Coronary artery (tissue), 2 donors: ENCODE data around the gene NUMBL.
A peak's percentile ranks its signal among the peaks of the same experiment; 100 is the strongest.

Experiments
- DNase-seq: peaks from one replicate; pipeline ENCODE4 v3.0.0-alpha.2; 2017; ENCODE audit warnings: low spot score
- H3K27ac ChIP-seq, 2 donors: fragments of 200-600 bp; sonication (generic); one replicate each; pipeline ENCODE4 v1.5.1; 2016 to 2019
- H3K4me3 ChIP-seq: fragments of 200-600 bp; sonication (generic); 2 replicates; pipeline ENCODE4 v1.5.1; 2016; ENCODE audit warnings: mild to moderate bottlenecking, moderate library complexity
- CTCF ChIP-seq: fragments of 200-600 bp; sonication (generic); IDR thresholded peaks from one replicate; pipeline ENCODE4 v1.5.1; 2019; ENCODE audit warnings: antibody characterized with exemption

The NUMBL gene

GRCh38 chr19:40726279-40726678 is 35.8 kb upstream of the NUMBL start:
- no peak for TF ChIP-seq CTCF
- no peak overlapping the region for H3K27ac ChIP-seq
- H3K4me3 ChIP-seq, result no peak overlapping the region
- DNase-seq, result no peak

GRCh38 chr19:40724855-40725254 is 34.4 kb upstream of the NUMBL start:
- Histone ChIP-seq H3K27ac (no peak overlapping the region), H3K4me3 (no peak overlapping the region)
- no peak for TF ChIP-seq CTCF
- DNase-seq, result no peak

GRCh38 chr19:40724315-40724714 is 33.9 kb upstream of the NUMBL start:
- Histone ChIP-seq H3K4me3 (peak overlapping the region; percentile 21), H3K27ac (peak overlapping the region in 1 of 2 donors; percentile 21)
- TF ChIP-seq CTCF, result no peak
- no peak for DNase-seq

GRCh38 chr19:40723661-40724254 is 33.3 kb upstream of the NUMBL start:
- no peak for TF ChIP-seq CTCF
- H3K4me3 ChIP-seq, result peak overlapping the region; percentile 21
- DNase-seq, result no peak
- H3K27ac ChIP-seq, result no peak overlapping the region

- TF ChIP-seq CTCF, result no peak
- DNase-seq, result no peak
- Histone ChIP-seq H3K4me3 (peak overlapping the region; percentile 94), H3K27ac (peak overlapping the region; percentile 94 to 98)
Observed at GRCh38 chr19:40721936-40722661, 31.6 kb upstream of the NUMBL start.

- Histone ChIP-seq H3K4me3 (peak overlapping the region; percentile 94), H3K27ac (peak overlapping the region; percentile 94 to 98)
- DNase-seq, result no peak
- TF ChIP-seq CTCF, result no peak
Observed at GRCh38 chr19:40721140-40721486, 30.7 kb upstream of the NUMBL start.

GRCh38 chr19:40719414-40719894 is 29.0 kb upstream of the NUMBL start:
- TF ChIP-seq CTCF, result no peak
- Histone ChIP-seq H3K27ac (peak overlapping the region; percentile 94 to 98), H3K4me3 (peak overlapping the region; percentile 94)
- no peak for DNase-seq
